ENCODE results near the gene DYNLT4.

The DYNLT4 gene

GRCh38 chr1:44760876-44761275 lies 46.3 kb downstream of the DYNLT4 start:
- DNase-seq, result no peak

- no peak for DNase-seq
Measured at GRCh38 chr1:44759077-44759476, 48.1 kb downstream of the DYNLT4 start.

- DNase-seq, result no peak
Measured at GRCh38 chr1:44757420-44757819, 49.7 kb downstream of the DYNLT4 start.

All from right kidney (tissue), 1 donor.